Glutamatergic neuron (in vitro differentiated cells): ENCODE data around the gene GP1BB. TPM values are rescaled to one million over a fixed set of nuclear protein-coding genes. Genes with fewer than 3 reads are reported as not detected.
A peak's percentile ranks its signal among the peaks of the same experiment; 100 is the strongest.

Source experiments
- DNase-seq: peaks from one replicate; pipeline ENCODE4 v3.0.0; 2022
- H3K27ac Mint-ChIP-seq: one replicate; pipeline ENCODE4 v1.8.0; 2020; ENCODE audit warnings: mild to moderate bottlenecking, mixed read lengths, inconsistent platforms; ENCODE audit not compliant: unreplicated experiment
- H3K27me3 Mint-ChIP-seq: one replicate; pipeline ENCODE4 v1.8.0; 2020; ENCODE audit warnings: mild to moderate bottlenecking, moderate library complexity, mixed read lengths, inconsistent platforms; ENCODE audit not compliant: unreplicated experiment
- H3K36me3 Mint-ChIP-seq: one replicate; pipeline ENCODE4 v1.8.0; 2020; ENCODE audit warnings: mild to moderate bottlenecking, mixed read lengths, inconsistent platforms; ENCODE audit not compliant: unreplicated experiment
- H3K4me1 Mint-ChIP-seq: one replicate; pipeline ENCODE4 v1.8.0; 2020; ENCODE audit warnings: mild to moderate bottlenecking, low read depth, mixed read lengths, inconsistent platforms; ENCODE audit not compliant: unreplicated experiment
- H3K4me3 Mint-ChIP-seq: one replicate; pipeline ENCODE4 v1.8.0; 2020; ENCODE audit warnings: mild to moderate bottlenecking, mixed read lengths, inconsistent platforms; ENCODE audit not compliant: unreplicated experiment
- H3K9me3 Mint-ChIP-seq: one replicate; pipeline ENCODE4 v1.8.0; 2020; ENCODE audit warnings: mild to moderate bottlenecking, moderate library complexity, mixed read lengths, inconsistent platforms; ENCODE audit not compliant: unreplicated experiment
- total RNA-seq: library from RNA; stranded (reverse); fragmentation: NEBNext Ultra II Directional; extraction: Animal tissue kit (Norgen Biotek cat#: 25700); gene quantifications from one replicate; pipeline ENCODE4 v1.2.1, GENCODE V29; 2021; ENCODE audit not compliant: unreplicated experiment
- TF ChIP-seq, protein P1 (sequence below): fragments of 200-600 bp; sonication (generic); IDR thresholded peaks from one replicate; pipeline ENCODE4 v1.5.0; 2021; ENCODE audit not compliant: partially characterized antibody, unreplicated experiment

Gene GP1BB
- total RNA-seq, 1 donor from 2014 or later: 8.3 TPM

- peaks cover 39% of the 10 kb centered on the region for H3K27me3 Mint-ChIP-seq
- no peak overlapping the region for H3K27ac Mint-ChIP-seq
- peaks cover 11% of the 10 kb centered on the region for H3K4me1 Mint-ChIP-seq
- no peak for DNase-seq
- H3K4me3 Mint-ChIP-seq: peak overlapping the region; percentile 46
- no peaks in the 10 kb centered on the region for H3K36me3 Mint-ChIP-seq
- peaks cover 5% of the 10 kb centered on the region for H3K9me3 Mint-ChIP-seq
- TF ChIP-seq, protein P1, sequence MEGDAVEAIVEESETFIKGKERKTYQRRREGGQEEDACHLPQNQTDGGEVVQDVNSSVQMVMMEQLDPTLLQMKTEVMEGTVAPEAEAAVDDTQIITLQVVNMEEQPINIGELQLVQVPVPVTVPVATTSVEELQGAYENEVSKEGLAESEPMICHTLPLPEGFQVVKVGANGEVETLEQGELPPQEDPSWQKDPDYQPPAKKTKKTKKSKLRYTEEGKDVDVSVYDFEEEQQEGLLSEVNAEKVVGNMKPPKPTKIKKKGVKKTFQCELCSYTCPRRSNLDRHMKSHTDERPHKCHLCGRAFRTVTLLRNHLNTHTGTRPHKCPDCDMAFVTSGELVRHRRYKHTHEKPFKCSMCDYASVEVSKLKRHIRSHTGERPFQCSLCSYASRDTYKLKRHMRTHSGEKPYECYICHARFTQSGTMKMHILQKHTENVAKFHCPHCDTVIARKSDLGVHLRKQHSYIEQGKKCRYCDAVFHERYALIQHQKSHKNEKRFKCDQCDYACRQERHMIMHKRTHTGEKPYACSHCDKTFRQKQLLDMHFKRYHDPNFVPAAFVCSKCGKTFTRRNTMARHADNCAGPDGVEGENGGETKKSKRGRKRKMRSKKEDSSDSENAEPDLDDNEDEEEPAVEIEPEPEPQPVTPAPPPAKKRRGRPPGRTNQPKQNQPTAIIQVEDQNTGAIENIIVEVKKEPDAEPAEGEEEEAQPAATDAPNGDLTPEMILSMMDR: no peak
Observed at GRCh38 chr22:19753996-19754700, 30.8 kb downstream of the GP1BB start.

GRCh38 chr22:19754701-19755144 is 31.4 kb downstream of the GP1BB start:
- H3K27me3 Mint-ChIP-seq: peaks cover 43% of the 10 kb centered on the region
- peak overlapping the region; percentile 15 for H3K4me3 Mint-ChIP-seq
- TF ChIP-seq, protein P1: no peak
- H3K9me3 Mint-ChIP-seq: peaks cover 6% of the 10 kb centered on the region
- no peak for DNase-seq
- peaks cover 11% of the 10 kb centered on the region for H3K4me1 Mint-ChIP-seq
- no peak overlapping the region for H3K27ac Mint-ChIP-seq
- no peaks in the 10 kb centered on the region for H3K36me3 Mint-ChIP-seq

GRCh38 chr22:19755145-19755710 is 31.9 kb downstream of the GP1BB start:
- Mint-ChIP-seq H3K4me1 (peaks cover 15% of the 10 kb centered on the region), H3K27me3 (peaks cover 48% of the 10 kb centered on the region), H3K9me3 (peaks cover 11% of the 10 kb centered on the region), H3K36me3 (peaks cover 4% of the 10 kb centered on the region), H3K4me3 (no peak overlapping the region), H3K27ac (no peak overlapping the region)
- TF ChIP-seq, protein P1: no peak
- no peak for DNase-seq

DNA sequence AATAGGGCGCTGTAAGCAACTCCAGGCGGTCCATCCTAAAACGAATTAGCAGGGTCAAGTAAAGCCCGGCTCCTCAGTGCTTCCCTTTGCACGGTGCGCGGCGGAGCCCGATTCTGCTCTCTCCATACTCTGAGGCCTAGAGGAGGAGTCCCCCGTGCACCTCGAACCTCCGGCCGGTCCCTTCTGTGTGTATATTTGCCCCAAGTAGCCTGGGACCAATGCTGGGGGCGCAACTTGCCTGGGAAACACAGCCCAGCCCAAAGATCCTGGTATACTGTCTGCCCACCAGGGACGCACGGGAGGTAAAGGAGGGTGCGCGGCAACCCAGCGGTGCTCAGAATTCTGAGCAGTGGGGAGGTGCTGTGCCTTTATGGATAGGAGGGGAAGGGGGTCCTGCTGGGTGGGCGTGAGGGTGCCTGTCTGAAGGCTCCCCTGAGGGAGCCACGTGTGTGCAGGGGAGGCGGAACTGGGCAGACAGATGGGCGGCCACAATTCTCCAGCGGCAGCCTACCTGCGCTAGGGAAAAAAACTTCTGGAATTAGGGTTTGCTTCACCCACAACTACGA is 32.5 kb downstream of the GP1BB start:
- peaks cover 15% of the 10 kb centered on the region for H3K4me1 Mint-ChIP-seq
- H3K27ac Mint-ChIP-seq: no peak overlapping the region
- no peak for DNase-seq
- H3K9me3 Mint-ChIP-seq: peaks cover 12% of the 10 kb centered on the region
- peaks cover 49% of the 10 kb centered on the region for H3K27me3 Mint-ChIP-seq
- no peak overlapping the region for H3K4me3 Mint-ChIP-seq
- H3K36me3 Mint-ChIP-seq: peaks cover 6% of the 10 kb centered on the region
- TF ChIP-seq, protein P1: no peak
